Measurements from ENCODE around the gene SEL1L3. TPM values are rescaled to one million over a fixed set of nuclear protein-coding genes. Genes with fewer than 3 reads are reported as not detected.

SEL1L3 gene
- total RNA-seq, 1 donor from 2014 or later, result 62.7 TPM

DNA sequence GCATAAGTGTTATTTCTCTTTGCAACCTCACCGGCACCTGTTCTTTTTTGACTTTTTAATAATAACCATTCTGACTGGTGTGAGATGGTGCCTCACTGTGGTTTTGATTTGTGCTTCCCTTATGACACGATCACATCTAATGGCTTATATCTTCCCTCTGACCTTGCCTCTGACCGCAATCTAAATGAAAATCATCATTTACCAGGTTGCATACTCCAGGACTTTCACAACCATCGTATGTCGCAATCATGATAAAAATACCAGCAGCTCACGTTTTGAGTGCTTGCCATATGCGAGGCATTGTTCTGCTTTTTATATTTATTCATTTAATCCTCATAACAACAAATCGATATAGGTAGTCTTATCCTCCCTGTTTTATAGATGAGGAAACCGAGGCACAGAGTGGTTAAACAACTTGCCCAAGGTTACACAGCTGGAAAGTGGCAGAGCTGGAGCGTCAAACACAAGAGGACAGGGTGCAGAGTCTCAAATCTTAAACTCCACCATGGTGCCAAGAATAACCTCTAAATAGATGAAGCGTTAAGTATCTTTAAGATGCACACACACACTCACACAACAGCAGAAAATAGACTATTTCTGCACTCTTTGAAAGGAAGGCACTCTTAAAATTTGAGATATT is 102.2 kb downstream of the SEL1L3 start:
- H3K27me3 Mint-ChIP-seq, result no peaks in the 10 kb centered on the region
- no peak overlapping the region for H3K4me3 Mint-ChIP-seq (ENCODE audit: low read depth)
- no peaks in the 10 kb centered on the region for H3K9me3 Mint-ChIP-seq (ENCODE audit: low read depth)
- no peak for DNase-seq (ENCODE audit: low spot score, unreplicated experiment)
- TF ChIP-seq, protein P1, sequence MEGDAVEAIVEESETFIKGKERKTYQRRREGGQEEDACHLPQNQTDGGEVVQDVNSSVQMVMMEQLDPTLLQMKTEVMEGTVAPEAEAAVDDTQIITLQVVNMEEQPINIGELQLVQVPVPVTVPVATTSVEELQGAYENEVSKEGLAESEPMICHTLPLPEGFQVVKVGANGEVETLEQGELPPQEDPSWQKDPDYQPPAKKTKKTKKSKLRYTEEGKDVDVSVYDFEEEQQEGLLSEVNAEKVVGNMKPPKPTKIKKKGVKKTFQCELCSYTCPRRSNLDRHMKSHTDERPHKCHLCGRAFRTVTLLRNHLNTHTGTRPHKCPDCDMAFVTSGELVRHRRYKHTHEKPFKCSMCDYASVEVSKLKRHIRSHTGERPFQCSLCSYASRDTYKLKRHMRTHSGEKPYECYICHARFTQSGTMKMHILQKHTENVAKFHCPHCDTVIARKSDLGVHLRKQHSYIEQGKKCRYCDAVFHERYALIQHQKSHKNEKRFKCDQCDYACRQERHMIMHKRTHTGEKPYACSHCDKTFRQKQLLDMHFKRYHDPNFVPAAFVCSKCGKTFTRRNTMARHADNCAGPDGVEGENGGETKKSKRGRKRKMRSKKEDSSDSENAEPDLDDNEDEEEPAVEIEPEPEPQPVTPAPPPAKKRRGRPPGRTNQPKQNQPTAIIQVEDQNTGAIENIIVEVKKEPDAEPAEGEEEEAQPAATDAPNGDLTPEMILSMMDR (IDR thresholded peaks at IDR 0.05; ENCODE audit: unreplicated experiment), result no peak
- peaks cover 12% of the 10 kb centered on the region for H3K4me1 Mint-ChIP-seq (ENCODE audit: low read depth)
- H3K27ac Mint-ChIP-seq, result no peak overlapping the region
- peaks cover 34% of the 10 kb centered on the region for H3K36me3 Mint-ChIP-seq (ENCODE audit: insufficient read depth)

DNA sequence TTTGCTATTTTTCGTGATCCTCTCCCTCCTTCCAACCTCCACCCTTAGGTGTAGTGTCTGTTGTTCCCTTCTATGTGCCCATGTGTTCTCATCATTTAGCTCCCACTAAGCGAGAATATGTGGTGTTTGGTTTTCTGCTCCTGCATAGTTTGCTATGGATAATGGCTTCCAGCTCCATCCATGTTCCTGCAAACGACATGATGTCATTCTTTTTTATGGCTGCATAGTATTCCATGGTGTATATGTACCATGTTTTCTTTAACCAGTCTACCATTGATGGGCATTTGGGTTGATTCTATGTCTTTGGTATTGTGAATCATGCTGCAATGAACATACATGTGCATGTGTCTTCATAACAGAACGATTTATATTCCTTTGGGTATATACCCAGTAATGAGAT is 102.7 kb downstream of the SEL1L3 start:
- Mint-ChIP-seq H3K36me3 (ENCODE audit: insufficient read depth) (peaks cover 34% of the 10 kb centered on the region), H3K9me3 (ENCODE audit: low read depth) (no peaks in the 10 kb centered on the region), H3K4me1 (ENCODE audit: low read depth) (peaks cover 12% of the 10 kb centered on the region), H3K4me3 (ENCODE audit: low read depth) (no peak overlapping the region), H3K27me3 (no peaks in the 10 kb centered on the region), H3K27ac (no peak overlapping the region)
- DNase-seq (ENCODE audit: low spot score, unreplicated experiment), result no peak
- TF ChIP-seq, protein P1 (IDR thresholded peaks at IDR 0.05; ENCODE audit: unreplicated experiment), result no peak

DNA sequence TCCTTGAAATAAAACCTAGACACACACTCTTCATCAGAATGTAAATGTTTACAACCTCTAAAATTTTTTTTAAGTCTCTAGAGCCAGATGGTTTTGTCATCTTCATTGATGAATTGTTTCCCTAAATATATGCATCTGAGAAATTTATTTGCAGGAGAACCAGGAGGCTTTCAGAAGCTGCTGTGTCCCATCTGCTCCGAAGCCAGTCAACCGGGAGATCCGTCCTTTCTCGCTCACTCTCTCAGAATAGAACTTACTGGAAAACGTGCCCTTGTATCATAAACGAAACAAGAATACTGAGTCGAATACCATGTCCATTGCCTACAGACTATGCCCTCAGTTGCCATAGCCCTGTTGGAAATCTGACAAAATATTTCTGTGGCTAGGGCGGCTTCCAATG is 103.7 kb downstream of the SEL1L3 start:
- H3K27ac Mint-ChIP-seq, result no peak overlapping the region
- H3K9me3 Mint-ChIP-seq (ENCODE audit: low read depth), result no peaks in the 10 kb centered on the region
- H3K4me3 Mint-ChIP-seq (ENCODE audit: low read depth), result no peak overlapping the region
- peaks cover 12% of the 10 kb centered on the region for H3K4me1 Mint-ChIP-seq (ENCODE audit: low read depth)
- TF ChIP-seq, protein P1 (IDR thresholded peaks at IDR 0.05; ENCODE audit: unreplicated experiment), result no peak
- peaks cover 32% of the 10 kb centered on the region for H3K36me3 Mint-ChIP-seq (ENCODE audit: insufficient read depth)
- DNase-seq (ENCODE audit: low spot score, unreplicated experiment), result no peak
- H3K27me3 Mint-ChIP-seq, result no peaks in the 10 kb centered on the region

DNA sequence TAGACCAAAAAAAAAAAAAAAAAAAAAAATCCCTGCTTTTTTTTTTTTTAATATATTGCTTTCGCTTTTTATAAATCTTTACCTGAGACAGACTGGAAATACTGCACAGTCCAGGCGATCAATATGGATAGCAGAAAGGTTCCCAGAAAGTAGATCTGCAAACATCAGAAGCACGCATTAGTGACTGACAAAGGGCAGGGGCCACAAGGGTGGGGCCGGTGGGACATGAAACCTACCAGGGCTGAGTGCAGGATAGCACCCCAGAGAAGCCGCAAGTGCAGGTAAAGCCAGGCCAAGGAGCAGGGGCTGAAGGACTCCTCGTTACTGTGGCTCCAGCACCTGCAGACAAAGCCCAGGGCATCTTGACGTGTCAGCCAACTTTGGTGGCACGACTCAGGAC is 105.3 kb downstream of the SEL1L3 start:
- Mint-ChIP-seq H3K27ac (no peak overlapping the region), H3K4me3 (ENCODE audit: low read depth) (no peak overlapping the region), H3K4me1 (ENCODE audit: low read depth) (peaks cover 12% of the 10 kb centered on the region)

DNA sequence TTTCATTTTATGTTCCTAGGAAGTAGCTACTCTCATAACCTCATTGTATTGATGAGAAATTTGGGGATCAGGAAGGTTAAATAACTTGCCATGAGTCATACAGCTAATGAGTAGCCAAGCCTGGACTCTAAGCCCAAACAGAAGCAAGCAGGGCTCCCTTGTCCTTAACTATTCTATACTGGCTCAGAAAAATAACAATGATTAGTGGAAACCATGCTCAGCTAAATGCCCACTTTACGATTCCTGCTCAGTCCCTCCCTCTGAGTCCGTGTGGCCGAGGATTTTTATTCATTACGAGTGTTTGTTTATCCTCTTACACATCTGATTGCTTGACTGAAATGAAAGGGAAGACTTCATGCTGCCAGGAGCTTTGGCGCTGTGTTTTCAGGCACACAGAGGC is 106.3 kb downstream of the SEL1L3 start:
- Mint-ChIP-seq H3K4me3 (ENCODE audit: low read depth) (no peak overlapping the region), H3K9me3 (ENCODE audit: low read depth) (no peaks in the 10 kb centered on the region), H3K4me1 (ENCODE audit: low read depth) (peaks cover 12% of the 10 kb centered on the region), H3K27me3 (no peaks in the 10 kb centered on the region), H3K36me3 (ENCODE audit: insufficient read depth) (peaks cover 29% of the 10 kb centered on the region), H3K27ac (peak overlapping the region; percentile 77)
- TF ChIP-seq, protein P1 (IDR thresholded peaks at IDR 0.05; ENCODE audit: unreplicated experiment), result no peak
- DNase-seq (ENCODE audit: low spot score, unreplicated experiment), result no peak

More for the DNA sequence above, 105.3 kb downstream of the SEL1L3 start:
- no peaks in the 10 kb centered on the region for H3K27me3 Mint-ChIP-seq
- DNase-seq (ENCODE audit: low spot score, unreplicated experiment), result no peak
- no peaks in the 10 kb centered on the region for H3K9me3 Mint-ChIP-seq (ENCODE audit: low read depth)
- peaks cover 35% of the 10 kb centered on the region for H3K36me3 Mint-ChIP-seq (ENCODE audit: insufficient read depth)
- TF ChIP-seq, protein P1 (IDR thresholded peaks at IDR 0.05; ENCODE audit: unreplicated experiment), result no peak
